ENCODE measurements around the gene TGM6. TPM values are rescaled to one million over a fixed set of nuclear protein-coding genes. Genes with fewer than 3 reads are reported as not detected.

TGM6 gene
- total RNA-seq, 1 experiment from 2014 or later = not detected

GRCh38 chr20:2373098-2373497, 7.6 kb upstream of the TGM6 start:
- Histone ChIP-seq H3K36me3 (ENCODE audit: low read depth, low read length) (no peaks in the 10 kb centered on the region), H3K79me2 (ENCODE audit: low read length) (no peaks in the 10 kb centered on the region), H2AFZ (ENCODE audit: low read length) (no peak overlapping the region), H3K9me3 (ENCODE audit: low read length) (0 out of 2 replicates have a peak, but pooled peaks cover 3% of the 10 kb centered on the region), H4K20me1 (ENCODE audit: low read length) (no peaks in the 10 kb centered on the region), H3K27me3 (ENCODE audit: low read length) (peaks cover 72% of the 10 kb centered on the region), H3K4me3 (ENCODE audit: low read length) (no peak overlapping the region), H3K9me2 (replicated peaks; ENCODE audit: low read length) (no peaks in the 10 kb centered on the region), H3K4me1 (ENCODE audit: insufficient read depth, low read length) (no peaks in the 10 kb centered on the region), H3K4me2 (ENCODE audit: low read length) (no peak overlapping the region), H3K9ac (ENCODE audit: low read length) (no peak overlapping the region), H3F3A (ENCODE audit: low read length, unreplicated experiment) (no peaks in the 10 kb centered on the region), H3K27ac (ENCODE audit: low read length) (no peak overlapping the region)
- ATAC-seq = no peak
- TF ChIP-seq CTCF (conservative IDR thresholded peaks at IDR 0.05; ENCODE audit: low read depth, low read length) (no peak), EZH2phosphoT487 (IDR thresholded peaks at IDR 0.05; ENCODE audit: borderline replicate concordance, low read length) (no peak), EZH2 (IDR thresholded peaks at IDR 0.05; ENCODE audit: low read length, unreplicated experiment) (no peak)
- intact Hi-C loops (cut with micrococcal nuclease) = no loop called here
- POLR2A ChIA-PET (ENCODE audit: unreplicated experiment) = no interaction called here
- DNase-seq = no peak
- no TSS peak for BruUV-seq (replicated peaks)
- CTCF ChIA-PET = no interaction called here

GRCh38 chr20:2374346-2375125, 6.2 kb upstream of the TGM6 start:
- H3K27me3 ChIP-seq (ENCODE audit: low read length) = peaks cover 74% of the 10 kb centered on the region
- H3F3A ChIP-seq (ENCODE audit: low read length, unreplicated experiment) = no peaks in the 10 kb centered on the region
- no peaks in the 10 kb centered on the region for H3K9me2 ChIP-seq (replicated peaks; ENCODE audit: low read length)
- no peaks in the 10 kb centered on the region for H3K9me3 ChIP-seq (ENCODE audit: low read length)
- no peak overlapping the region for H3K4me3 ChIP-seq (ENCODE audit: low read length)
- H3K79me2 ChIP-seq (ENCODE audit: low read length) = no peaks in the 10 kb centered on the region
- ChIA-PET CTCF (no interaction called here), POLR2A (ENCODE audit: unreplicated experiment) (interaction anchor here (0.6 kb wide), 1 partner anchor 213 kb away, joined by 3 read pairs; no protein-coding TSS in a partner anchor)
- no peaks in the 10 kb centered on the region for H4K20me1 ChIP-seq (ENCODE audit: low read length)
- H3K4me2 ChIP-seq (ENCODE audit: low read length) = no peak overlapping the region
- TF ChIP-seq CTCF (conservative IDR thresholded peaks at IDR 0.05; ENCODE audit: low read depth, low read length) (no peak), EZH2phosphoT487 (IDR thresholded peaks at IDR 0.05; ENCODE audit: borderline replicate concordance, low read length) (no peak), EZH2 (IDR thresholded peaks at IDR 0.05; ENCODE audit: low read length, unreplicated experiment) (no peak)
- no peaks in the 10 kb centered on the region for H3K36me3 ChIP-seq (ENCODE audit: low read depth, low read length)
- no peak overlapping the region for H3K27ac ChIP-seq (ENCODE audit: low read length)
- no TSS peak for BruUV-seq (replicated peaks)
- H2AFZ ChIP-seq (ENCODE audit: low read length) = no peak overlapping the region
- intact Hi-C loops (cut with micrococcal nuclease) = no loop called here
- ATAC-seq (no peak), DNase-seq (no peak)
- no peaks in the 10 kb centered on the region for H3K4me1 ChIP-seq (ENCODE audit: insufficient read depth, low read length)
- H3K9ac ChIP-seq (ENCODE audit: low read length) = no peak overlapping the region

- ChIA-PET CTCF (no interaction called here), POLR2A (ENCODE audit: unreplicated experiment) (no interaction called here)
- TF ChIP-seq EZH2 (IDR thresholded peaks at IDR 0.05; ENCODE audit: low read length, unreplicated experiment) = no peak
- no peak for TF ChIP-seq EZH2phosphoT487 (IDR thresholded peaks at IDR 0.05; ENCODE audit: borderline replicate concordance, low read length)
- no peak for TF ChIP-seq CTCF (conservative IDR thresholded peaks at IDR 0.05; ENCODE audit: low read depth, low read length)
- Histone ChIP-seq H3K4me2 (ENCODE audit: low read length) (no peak overlapping the region), H3K9me2 (replicated peaks; ENCODE audit: low read length) (no peaks in the 10 kb centered on the region), H3K79me2 (ENCODE audit: low read length) (no peaks in the 10 kb centered on the region), H3K27ac (ENCODE audit: low read length) (no peak overlapping the region), H2AFZ (ENCODE audit: low read length) (no peak overlapping the region), H4K20me1 (ENCODE audit: low read length) (no peaks in the 10 kb centered on the region), H3K27me3 (ENCODE audit: low read length) (peaks cover 48% of the 10 kb centered on the region), H3K4me3 (ENCODE audit: low read length) (no peak overlapping the region), H3F3A (ENCODE audit: low read length, unreplicated experiment) (no peaks in the 10 kb centered on the region), H3K4me1 (ENCODE audit: insufficient read depth, low read length) (no peaks in the 10 kb centered on the region), H3K9ac (ENCODE audit: low read length) (no peak overlapping the region), H3K36me3 (ENCODE audit: low read depth, low read length) (no peaks in the 10 kb centered on the region), H3K9me3 (ENCODE audit: low read length) (no peaks in the 10 kb centered on the region)
- DNase-seq (no peak), ATAC-seq (no peak)
- BruUV-seq (replicated peaks) = no TSS peak
- intact Hi-C loops (cut with micrococcal nuclease) = no loop called here
These were observed 1.8 kb upstream of the TGM6 start for GRCh38 chr20:2378893-2379292.
